A673 (cell line): Measurements from ENCODE around the gene CSGALNACT2.

Experiments used
- CTCF ChIP-seq: fragments of 300-800, 200-600 bp; sonication (generic); conservative IDR thresholded peaks from 2 replicates; pipeline ENCODE4 v1.5.1; 2017; ENCODE audit warnings: low read depth, mild to moderate bottlenecking, antibody characterized with exemption, low read length, moderate library complexity, mixed read lengths
- EZH2 ChIP-seq: fragments of 200-600 bp; sonication (generic); IDR thresholded peaks from 2 replicates; pipeline ENCODE4 v1.6.1; 2017; ENCODE audit warnings: borderline replicate concordance, low read depth, mild to moderate bottlenecking, mixed read lengths, antibody characterized with exemption, low read length; ENCODE audit not compliant: poor library complexity, severe bottlenecking

- TF ChIP-seq CTCF (no peak), EZH2 (no peak)
These were observed 72.3 kb downstream of the CSGALNACT2 start for GRCh38 chr10:43210556-43210955.
